GM12874 (cell line): ENCODE results near the gene MFAP3.

Experiments
- CTCF ChIP-seq: IDR thresholded peaks from 2 replicates; pipeline ENCODE4 v1.5.1; 2011; ENCODE audit warnings: low read depth, mild to moderate bottlenecking, control low read depth, low read length, moderate library complexity; ENCODE audit not compliant: insufficient read depth

Gene MFAP3

GRCh38 chr5:154071799-154072413 is 33.1 kb downstream of the MFAP3 start:
- TF ChIP-seq CTCF: no peak

GRCh38 chr5:154072414-154073171 is 33.8 kb downstream of the MFAP3 start:
- peak; percentile 90 for TF ChIP-seq CTCF

GRCh38 chr5:154076240-154076922 is 37.6 kb downstream of the MFAP3 start:
- no peak for TF ChIP-seq CTCF

GRCh38 chr5:154077696-154078095 is 38.9 kb downstream of the MFAP3 start:
- no peak for TF ChIP-seq CTCF

- no peak for TF ChIP-seq CTCF
Measured at GRCh38 chr5:154078272-154078671, 39.5 kb downstream of the MFAP3 start.

- no peak for TF ChIP-seq CTCF
Measured at GRCh38 chr5:154081246-154081645, 42.5 kb downstream of the MFAP3 start.

GRCh38 chr5:154084062-154084639 is 45.4 kb downstream of the MFAP3 start:
- TF ChIP-seq CTCF: no peak
